HG02759 (cell line): ENCODE results near the gene ZNF512.
"Not testable (repeated sequence)": the region's sequence is repeated elsewhere in the genome, so short reads cannot be mapped to it uniquely, and the experiment has no call there.

Source experiments
- ATAC-seq: cut with Tn5 transposase; IDR thresholded peaks from one replicate; pipeline ENCODE4 v1.9.1; 2021; ENCODE audit warnings: mild to moderate bottlenecking, moderate library complexity; ENCODE audit not compliant: unreplicated experiment

Gene ZNF512

DNA sequence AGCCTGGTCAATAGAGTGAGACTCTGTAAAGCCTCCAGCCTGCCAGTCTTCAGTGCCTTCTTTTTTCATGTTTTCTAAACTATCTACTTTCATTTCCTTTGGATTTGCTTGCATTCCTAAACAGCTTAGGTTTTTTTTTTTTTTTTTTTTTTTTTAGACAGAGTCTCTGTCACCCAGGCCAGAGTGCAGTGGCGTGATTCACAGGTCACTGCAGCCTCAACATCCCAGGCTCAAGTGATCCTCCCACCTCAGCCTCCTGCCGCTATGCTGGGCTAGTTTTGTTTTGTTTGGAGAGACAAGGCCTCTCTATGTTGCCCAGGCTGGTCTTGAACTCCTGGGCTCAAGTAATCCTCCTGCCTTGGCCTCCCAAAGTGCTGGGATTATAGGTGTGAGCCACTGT, 47.4 kb downstream of the ZNF512 start:
- not testable (repeated sequence) for ATAC-seq

DNA sequence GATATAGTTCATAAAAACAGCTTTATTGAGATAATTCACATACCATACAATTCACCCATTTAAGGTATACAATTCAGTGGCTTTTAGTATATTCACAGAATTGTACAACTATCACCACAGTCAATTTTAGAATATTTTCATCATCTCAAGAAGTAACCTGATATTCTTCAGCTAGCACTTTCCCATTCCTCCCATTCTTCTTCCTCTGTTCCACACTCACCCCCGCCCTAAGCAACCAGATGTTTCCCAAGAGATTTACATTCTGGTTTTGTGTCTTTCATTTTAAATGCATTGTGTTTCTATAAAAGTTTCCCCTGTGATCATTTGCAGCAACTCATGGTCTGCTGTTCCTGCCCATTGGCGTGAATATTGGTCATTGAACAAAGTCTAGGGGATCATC, 51.4 kb downstream of the ZNF512 start:
- no peak for ATAC-seq

DNA sequence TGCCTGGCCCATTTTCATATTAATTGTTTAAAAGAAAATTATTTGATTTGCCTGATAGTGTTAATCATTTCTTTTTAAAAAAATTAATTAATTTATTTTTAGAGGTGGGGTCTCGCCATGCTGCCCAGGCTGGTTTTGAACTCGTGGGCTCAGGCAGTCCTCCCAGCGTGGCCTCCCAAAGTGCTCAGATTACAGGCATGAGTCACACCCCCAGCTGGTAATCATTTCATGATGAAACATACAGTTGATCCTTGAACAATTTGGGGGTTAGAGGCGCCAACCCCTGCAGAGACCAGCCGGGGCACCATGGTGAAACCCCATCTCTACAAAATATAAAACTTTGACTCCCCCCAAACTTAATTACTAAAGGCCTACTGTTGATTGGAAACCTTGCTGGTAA, 53.9 kb downstream of the ZNF512 start:
- ATAC-seq = no peak

DNA sequence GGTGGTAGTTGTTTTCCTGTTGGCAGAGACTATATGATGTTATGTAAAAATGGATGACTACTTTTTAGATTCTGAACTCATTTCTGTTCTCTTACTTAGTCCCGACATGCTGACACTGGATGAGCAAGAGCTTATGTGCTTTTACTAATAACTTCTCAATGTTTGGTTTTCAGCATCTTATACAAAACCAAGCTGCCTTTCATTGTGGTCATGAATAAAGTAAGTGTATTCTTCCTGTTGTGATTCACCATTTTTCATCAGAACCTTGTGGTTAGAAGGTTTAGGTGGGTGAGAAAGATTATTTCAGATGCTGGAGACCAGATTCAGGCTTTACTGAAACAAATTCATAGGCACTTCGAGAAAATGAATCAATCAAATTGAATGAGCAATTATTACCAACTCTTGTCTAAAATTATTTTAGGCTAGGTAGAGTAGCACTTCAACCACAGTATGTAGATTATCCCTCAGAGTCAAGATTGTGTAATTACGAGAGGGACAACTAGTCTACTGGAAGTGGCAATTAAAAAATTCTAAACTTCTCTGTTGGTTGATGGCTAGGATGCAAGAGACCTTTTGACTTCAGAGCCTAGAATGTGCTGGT, 55.3 kb downstream of the ZNF512 start:
- no peak for ATAC-seq

DNA sequence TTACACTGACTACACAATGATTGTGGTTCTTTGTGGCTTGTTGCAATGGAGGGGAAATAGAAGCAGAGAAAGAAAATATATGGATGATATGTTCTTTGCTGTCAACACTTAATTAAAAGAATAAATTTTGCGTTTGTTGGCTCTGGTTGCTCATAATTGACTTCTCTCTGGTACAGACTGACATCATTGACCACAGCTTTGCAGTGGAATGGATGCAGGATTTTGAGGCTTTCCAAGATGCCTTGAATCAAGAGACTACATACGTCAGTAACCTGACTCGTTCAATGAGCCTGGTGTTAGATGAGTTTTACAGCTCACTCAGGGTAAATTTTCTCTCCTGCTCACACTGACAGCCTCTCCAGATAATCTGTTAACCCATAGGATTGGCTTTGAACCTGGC, 55.9 kb downstream of the ZNF512 start:
- no peak for ATAC-seq

DNA sequence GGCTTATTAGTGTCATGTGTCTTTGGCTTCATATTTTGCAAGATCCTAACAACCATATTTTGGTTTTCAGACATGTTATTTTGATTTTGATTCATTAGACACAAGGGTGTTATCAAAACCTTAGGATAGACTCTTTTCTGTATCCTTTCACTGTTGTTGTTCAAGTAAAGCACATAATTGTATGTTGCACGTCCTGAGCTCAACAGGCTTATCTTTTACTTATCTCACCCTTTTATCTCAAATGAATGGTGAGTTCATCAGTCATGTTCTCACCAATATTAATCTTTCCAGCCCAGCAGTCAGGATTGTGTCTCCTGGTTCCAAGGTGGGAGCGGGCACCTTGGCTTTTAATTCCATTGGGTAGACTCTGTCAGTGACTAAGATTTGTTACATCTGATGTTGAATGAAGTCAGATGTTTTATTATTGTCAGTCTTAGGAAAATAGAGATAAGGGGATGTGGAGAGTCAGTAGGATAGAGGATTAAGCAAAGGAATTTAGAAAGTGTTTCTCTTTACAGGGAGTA, 57.9 kb downstream of the ZNF512 start:
- ATAC-seq = no peak

DNA sequence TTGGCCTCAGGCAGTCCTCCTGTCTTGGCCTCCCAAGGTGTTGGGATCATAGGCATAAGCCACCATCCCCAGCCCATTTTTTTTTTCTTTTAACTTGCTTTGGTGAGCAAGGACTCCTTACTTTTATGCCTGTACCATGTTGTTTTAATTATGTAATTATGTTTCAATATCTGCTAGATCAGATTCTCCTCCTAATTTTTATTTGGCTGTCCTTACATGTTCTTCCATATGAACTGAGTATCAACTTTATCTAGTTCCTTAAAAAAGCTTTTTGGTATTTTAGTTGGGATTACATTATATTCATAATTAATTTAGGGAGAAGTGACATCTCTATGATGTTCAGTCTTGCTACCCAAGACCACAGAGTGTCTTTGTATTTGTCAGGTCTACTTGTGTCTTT, 62.4 kb downstream of the ZNF512 start:
- no peak for ATAC-seq

DNA sequence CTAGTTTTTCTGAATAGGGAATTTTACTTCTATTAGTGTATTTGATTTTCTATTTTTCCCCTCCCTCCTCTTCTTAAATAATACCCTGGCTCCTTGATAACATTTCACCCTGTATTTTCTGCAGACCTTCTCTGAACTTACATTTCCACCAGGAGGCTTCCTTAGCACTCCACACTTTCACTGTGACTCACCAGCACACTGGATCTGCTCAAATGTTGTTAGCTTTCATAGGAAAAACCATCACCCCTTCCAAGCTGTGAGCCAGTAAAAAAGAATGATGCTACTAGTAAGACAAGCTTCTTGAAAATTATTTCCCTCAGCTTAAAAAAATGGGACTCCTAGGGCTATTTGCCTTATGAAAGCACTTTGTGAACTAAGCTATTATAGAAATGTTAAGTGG, 64.4 kb downstream of the ZNF512 start:
- ATAC-seq = no peak

DNA sequence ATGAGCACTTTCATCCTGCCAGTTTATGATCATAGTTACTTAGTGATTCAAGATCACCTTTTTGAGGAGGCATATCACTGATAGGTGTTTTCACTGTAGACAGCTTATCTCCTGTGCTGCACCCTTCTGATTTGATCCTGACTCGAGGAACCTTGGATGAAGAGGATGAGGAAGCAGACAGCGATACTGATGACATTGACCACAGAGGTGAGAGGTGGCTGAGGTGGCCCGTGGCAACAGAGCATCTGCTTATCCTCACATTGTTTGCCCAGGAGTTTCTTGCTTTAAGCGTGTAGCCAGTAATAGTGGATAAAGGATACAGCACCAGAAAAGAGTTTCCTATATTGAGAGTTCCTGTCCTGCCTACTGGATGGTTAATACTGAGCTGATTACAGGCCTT, 64.9 kb downstream of the ZNF512 start:
- ATAC-seq = no peak

DNA sequence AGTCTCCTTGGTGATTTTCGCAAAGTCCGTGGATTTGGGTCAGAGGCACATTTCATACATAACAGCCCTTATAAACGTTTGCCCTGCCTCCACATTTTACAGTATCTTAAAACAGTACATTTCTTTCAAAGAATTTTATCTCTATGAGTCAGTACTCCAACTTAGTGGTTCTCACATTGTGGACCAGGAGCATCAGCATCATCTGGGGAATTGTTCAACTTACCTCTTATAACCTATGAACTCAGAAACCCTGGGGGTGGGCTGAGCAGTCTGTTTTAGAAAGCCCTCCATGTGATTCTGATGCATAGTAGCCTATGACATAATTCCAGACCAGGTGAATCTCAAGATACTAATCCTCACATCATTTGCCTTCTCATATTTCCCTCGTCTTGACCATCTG, 68.2 kb downstream of the ZNF512 start:
- no peak for ATAC-seq

DNA sequence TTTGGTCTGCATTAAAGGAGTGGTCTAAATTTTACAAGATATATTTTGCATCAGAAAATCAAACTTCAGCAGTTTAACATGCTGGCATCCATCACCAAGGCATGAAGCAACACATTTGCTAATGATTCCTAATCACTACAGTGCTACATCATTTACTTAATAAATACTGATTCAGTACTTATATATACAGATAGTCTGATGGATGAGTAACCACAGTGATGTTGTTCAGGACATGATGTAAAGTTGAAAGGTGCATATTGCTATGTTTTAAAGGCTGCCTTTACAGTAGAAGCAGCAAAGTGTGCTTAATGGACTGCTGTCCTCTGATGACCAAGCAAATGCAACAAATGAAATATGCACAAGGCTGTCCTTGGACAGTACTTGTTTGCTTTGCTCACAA, 69.5 kb downstream of the ZNF512 start:
- no peak for ATAC-seq

DNA sequence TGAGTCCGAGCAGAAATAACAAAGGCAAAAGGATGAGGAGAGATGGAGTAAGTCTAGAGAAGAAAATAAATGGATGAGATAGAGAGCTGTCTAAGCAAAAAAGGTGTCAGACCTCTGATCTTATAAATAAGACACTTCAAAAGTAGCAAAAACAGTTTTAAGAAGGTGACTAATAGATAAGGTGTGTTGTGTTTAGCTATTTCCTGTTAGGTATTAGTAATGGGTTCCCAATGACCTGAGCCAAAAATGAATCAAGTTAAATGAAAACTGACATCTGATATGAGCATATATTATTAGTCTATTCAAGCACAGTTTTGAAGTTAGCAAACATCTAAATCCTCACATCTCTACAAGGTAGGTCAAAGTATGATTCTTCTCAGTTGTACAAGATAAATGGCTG, 69.9 kb downstream of the ZNF512 start:
- ATAC-seq = no peak

DNA sequence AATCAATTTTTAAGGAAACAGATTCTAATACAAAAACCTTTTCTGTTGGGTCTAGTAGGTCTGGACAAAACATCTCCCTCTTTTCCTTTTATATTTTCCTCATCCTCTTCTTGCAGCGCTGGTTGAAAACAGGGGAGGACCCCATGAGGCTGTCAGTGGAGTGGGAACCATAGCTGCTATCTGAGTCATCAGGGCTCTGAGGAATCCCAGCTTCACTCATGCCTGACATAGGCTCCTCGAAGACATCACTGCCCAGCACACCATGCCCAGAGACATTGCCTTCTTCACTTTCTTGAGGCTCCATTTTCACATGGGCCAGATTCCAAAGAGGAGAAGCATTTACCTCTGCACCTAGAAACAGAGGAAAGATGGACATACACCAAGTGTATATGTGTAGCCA, 70.6 kb downstream of the ZNF512 start:
- no peak for ATAC-seq

DNA sequence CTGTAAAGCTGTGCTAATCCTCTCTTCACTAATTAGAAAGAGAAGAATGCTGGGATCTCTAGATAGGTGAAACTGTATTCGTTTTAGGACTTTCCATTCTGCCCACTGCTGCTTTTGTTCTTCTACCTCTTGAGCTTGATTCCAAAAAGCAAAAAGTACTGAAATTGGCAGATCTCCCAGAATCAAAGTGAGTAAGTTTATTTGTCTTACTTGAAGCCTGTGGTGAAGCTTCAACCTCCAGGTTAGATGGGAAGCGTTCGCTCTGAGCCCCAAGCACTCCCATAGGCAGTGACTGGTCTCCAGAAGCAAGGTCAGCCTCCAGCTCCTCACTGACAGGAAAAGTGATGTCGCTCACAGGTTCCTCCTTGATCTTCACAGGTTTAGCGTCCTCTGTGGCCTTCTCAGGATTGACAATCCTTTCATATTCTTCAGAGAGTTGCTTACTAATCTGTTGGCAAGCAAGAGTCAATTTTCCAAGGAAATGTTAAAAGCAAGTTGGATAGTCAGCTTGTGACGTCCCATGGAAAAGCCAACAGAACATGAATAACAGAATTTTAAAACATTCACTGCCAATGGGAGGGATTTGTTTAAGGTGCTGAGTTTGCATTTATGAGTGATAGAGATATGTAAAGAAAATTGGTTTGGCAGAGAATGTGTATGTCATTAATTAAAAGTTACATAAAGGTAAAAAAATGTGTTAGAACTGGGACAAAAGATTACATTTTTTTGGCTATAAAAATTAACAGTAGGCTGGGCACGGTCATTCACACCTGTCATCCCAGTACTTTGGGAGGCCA, 72.5 kb downstream of the ZNF512 start:
- ATAC-seq = no peak

DNA sequence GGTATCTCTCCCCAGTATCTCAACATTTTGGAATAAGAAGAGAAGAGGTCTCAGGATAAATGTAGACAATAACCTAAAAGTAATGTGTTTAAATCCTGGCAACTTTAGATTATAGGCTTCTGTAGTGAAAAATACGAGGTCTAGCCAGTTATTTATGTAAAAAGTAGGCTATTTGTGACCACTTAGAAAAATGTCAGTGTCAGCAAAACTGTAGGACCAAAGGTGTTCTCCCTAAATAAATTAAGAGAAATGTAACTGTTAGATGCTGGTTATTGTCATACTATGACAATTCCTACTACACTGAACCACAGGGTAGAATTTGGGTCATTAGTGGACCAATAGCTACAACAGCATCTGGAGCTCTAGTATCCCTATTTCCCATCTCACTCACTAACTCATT, 78.5 kb downstream of the ZNF512 start:
- ATAC-seq = no peak

DNA sequence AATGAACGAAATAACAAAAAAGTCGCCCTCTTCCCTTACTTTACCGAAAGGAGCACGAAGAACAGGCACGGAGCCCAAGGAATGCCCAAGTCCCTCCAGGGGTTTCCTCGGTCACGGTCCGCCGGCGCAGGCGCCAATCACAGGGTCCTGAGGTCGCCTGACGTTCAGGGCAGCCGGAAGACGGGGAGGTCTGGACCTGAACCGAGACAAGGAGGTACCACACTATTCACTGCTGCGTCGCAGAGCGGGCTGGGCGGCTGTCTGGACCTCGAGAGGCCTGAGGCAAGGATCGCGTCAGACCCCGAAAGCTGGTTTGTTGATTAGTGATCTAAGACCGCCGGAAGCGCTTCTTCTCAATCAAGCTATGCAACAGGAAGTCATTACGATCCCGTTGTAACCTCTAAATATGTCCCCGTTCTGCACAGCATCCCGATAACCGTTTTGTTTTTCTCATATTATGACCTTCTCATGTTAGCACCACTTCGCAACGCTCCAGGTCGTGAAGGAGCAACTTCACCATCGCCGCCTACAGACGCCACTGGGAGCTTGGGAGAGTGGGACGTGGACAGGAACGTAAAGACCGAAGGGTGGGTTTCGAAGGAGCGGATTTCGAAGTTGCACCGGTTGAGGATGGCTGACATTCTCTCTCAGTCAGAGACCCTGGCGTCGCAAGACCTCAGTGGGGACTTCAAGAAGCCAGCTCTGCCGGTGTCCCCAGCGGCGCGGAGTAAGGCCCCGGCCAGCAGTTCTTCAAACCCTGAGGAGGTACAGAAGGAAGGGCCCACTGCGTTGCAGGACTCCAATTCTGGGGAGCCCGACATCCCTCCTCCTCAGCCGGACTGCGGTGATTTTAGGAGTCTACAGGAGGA, 80.7 kb downstream of the ZNF512 start, which contains the start of the genes SLC4A1AP and SUPT7L:
Gene SLC4A1AP, plus strand, starts transcription at position 605 of the 869 bp plus-strand sequence. Its CDS starts 26 bp downstream, at position 631.
Gene SUPT7L, minus strand, starts transcription at position 330 of the 869 bp plus-strand sequence. CDS start 1,422 bp downstream, outside the sequence.
- ATAC-seq = peak; percentile 81

DNA sequence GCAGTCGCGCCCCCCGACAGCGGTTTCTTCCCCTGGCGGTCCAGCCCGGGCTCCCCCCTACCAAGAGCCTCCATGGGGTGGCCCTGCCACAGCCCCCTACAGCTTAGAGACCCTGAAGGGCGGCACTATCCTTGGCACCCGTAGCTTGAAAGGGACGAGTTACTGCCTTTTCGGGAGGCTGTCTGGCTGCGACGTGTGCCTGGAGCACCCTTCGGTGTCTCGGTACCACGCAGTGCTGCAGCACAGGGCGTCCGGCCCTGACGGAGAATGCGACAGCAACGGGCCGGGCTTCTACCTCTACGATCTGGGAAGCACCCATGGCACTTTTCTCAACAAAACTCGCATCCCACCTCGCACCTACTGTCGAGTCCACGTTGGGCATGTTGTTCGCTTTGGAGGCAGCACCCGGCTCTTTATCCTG, 81.3 kb downstream of the ZNF512 start:
- ATAC-seq = no peak

DNA sequence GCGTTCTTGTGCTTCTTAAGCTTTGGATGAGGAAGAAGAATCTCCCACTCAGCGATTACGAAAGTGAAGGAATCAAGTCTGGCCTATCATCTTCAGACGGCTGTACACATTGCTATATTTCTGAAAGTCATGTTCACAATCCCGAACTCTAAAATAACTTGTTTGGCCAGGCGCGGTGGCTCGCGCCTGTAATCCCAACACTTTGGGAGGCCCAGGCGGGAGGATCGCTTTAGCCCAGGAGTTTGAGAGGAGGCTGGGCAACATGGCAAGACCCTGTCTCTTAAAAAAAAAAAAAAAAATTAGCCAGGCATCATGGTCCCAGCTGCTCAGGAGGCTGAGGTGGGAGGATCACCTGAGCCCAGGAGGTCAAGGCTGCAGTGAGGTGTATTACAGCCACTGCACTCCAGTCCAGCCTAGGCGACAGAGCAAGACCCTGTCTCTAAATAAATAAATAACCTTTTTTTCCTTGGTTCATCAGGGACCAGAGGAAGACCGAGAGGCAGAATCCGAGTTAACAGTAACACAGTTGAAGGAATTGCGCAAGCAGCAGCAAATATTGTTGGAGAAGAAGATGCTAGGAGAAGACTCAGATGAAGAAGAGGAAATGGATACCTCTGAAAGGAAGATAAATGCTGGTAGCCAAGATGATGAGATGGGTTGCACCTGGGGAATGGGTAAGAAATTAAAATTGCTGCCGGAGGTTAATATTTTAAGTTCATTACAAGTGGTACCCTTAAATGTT, 82.0 kb downstream of the ZNF512 start:
- ATAC-seq = no peak

DNA sequence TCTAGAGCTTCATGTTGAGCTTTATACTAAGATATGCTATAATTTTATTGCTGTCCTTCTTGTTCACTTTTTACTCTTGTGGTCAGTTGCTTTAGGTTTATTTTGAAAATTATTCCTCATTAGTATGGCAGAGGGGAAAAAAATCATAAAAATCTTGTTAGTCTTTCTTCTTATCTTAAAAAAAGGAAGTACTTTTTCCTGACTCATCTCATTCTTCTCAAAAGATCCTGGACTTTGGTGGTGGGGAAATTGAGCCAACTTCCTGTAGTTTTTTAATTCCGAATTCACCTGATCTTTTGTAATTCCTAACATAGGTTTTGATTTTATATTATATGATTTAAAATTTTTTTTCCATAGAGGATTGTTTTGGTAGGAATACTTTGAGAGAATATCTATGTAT, 84.6 kb downstream of the ZNF512 start:
- ATAC-seq = no peak

DNA sequence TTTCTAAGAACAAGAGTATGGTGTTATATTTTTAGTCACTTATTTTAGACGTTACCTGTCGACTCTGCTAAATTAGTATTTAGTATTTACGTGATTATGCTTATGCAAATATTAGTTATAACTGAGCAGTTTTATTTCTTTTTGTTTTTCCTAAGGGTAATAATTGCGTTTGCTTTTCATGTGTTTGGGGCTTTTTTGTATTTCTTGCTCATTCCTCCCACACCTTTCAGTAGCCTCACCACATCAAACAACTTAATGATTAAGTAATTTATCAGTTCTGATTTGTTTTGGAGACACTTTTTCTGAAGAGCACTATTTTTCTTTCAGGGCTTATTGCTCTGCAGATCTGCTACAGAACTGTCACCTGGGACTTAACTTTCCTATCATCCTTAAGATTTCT, 88.4 kb downstream of the ZNF512 start:
- no peak for ATAC-seq
